ENCODE measurements around the gene SLC9A5.

- TF ChIP-seq CTCF (conservative IDR thresholded peaks at IDR 0.05; ENCODE audit: low read depth in 2 of 2) = no peak
- TF ChIP-seq EZH2 (IDR thresholded peaks at IDR 0.05; ENCODE audit: low read depth, unreplicated experiment) = no peak
- TF ChIP-seq POLR2AphosphoS5 (IDR thresholded peaks at IDR 0.05; ENCODE audit: low read depth) = no peak
- no peak for TF ChIP-seq REST (IDR thresholded peaks at IDR 0.05; ENCODE audit: unreplicated experiment)
Observed at GRCh38 chr16:67226295-67226803, 22.4 kb upstream of the SLC9A5 start.
